MM.1S (cell line): Measurements from ENCODE around the gene RAB27B.

Experiments
- DNase-seq: peaks from one replicate; pipeline ENCODE4 v3.0.0-alpha.2; 2015
- H2AFZ ChIP-seq: fragments of 300-600 bp; sonication (generic); 2 replicates; pipeline ENCODE4 v1.6.0; 2016; ENCODE audit warnings: antibody characterized with exemption, low read length
- H3F3A ChIP-seq: fragments of 300-600 bp; sonication (generic); 2 replicates; pipeline ENCODE4 v1.6.1; 2016; ENCODE audit warnings: mild to moderate bottlenecking, antibody characterized with exemption, low read length, moderate library complexity, mixed read lengths; ENCODE audit not compliant: insufficient read depth
- H3K27ac ChIP-seq: fragments of 300-600 bp; sonication (generic); 2 replicates; pipeline ENCODE4 v1.5.1; 2016; ENCODE audit warnings: mild to moderate bottlenecking, low read length
- H3K27me3 ChIP-seq: fragments of 300-600 bp; sonication (generic); replicated peaks from 2 replicates; pipeline ENCODE4 v1.6.0; 2016; ENCODE audit warnings: low read length; ENCODE audit not compliant: insufficient read depth
- H3K36me3 ChIP-seq: fragments of 300-600 bp; sonication (generic); replicated peaks from 2 replicates; pipeline ENCODE4 v1.6.1; 2016; ENCODE audit warnings: mild to moderate bottlenecking, low read length, mixed read lengths; ENCODE audit not compliant: insufficient read depth
- H3K4me1 ChIP-seq: fragments of 300-600 bp; sonication (generic); 2 replicates; pipeline ENCODE4 v1.6.1; 2016; ENCODE audit warnings: low read length, mixed read lengths
- H3K4me2 ChIP-seq: fragments of 300-600 bp; sonication (generic); 2 replicates; pipeline ENCODE4 v1.6.0; 2016; ENCODE audit warnings: low read depth, low read length
- H3K4me3 ChIP-seq: fragments of 300-600 bp; sonication (generic); 2 replicates; pipeline ENCODE4 v1.5.1; 2016; ENCODE audit warnings: low read length, mixed read lengths
- H3K79me2 ChIP-seq: fragments of 300-600 bp; sonication (generic); 2 replicates; pipeline ENCODE4 v1.6.1; 2016; ENCODE audit warnings: mixed run types, low read length, mixed read lengths
- H3K9ac ChIP-seq: fragments of 300-600 bp; sonication (generic); 2 replicates; pipeline ENCODE4 v1.6.1; 2016; ENCODE audit warnings: low read length, mixed read lengths
- H3K9me2 ChIP-seq: fragments of 300-600 bp; sonication (generic); replicated peaks from 2 replicates; pipeline ENCODE4 v1.6.1; 2016; ENCODE audit warnings: mild to moderate bottlenecking, low read length, mixed read lengths; ENCODE audit not compliant: insufficient read depth
- H3K9me3 ChIP-seq: fragments of 300-600 bp; sonication (generic); replicated peaks from 2 replicates; pipeline ENCODE4 v1.6.1; 2016; ENCODE audit warnings: mild to moderate bottlenecking, low read length, mixed read lengths; ENCODE audit not compliant: insufficient read depth
- H4K20me1 ChIP-seq: fragments of 300-600 bp; sonication (generic); 2 replicates; pipeline ENCODE4 v1.6.1; 2016; ENCODE audit warnings: mild to moderate bottlenecking, low read length, moderate library complexity, mixed read lengths; ENCODE audit not compliant: insufficient read depth
- CTCF ChIP-seq: fragments of 300-600 bp; sonication (generic); IDR thresholded peaks from 2 replicates; pipeline ENCODE4 v1.5.1; 2016; ENCODE audit warnings: antibody characterized with exemption, low read length, mixed read lengths
- EZH2 ChIP-seq: fragments of 300-600 bp; sonication (generic); optimal IDR thresholded peaks from 2 replicates; pipeline ENCODE3; 2017; ENCODE audit warnings: low read depth, mild to moderate bottlenecking, antibody characterized with exemption, low read length, mixed read lengths
- EZH2phosphoT487 ChIP-seq: fragments of 300-600 bp; sonication (generic); IDR thresholded peaks from 2 replicates; pipeline ENCODE4 v1.6.1; 2018; ENCODE audit warnings: antibody characterized with exemption, low read length

RAB27B gene

GRCh38 chr18:54859667-54860421 is 31.6 kb downstream of the RAB27B start:
- H3K36me3 ChIP-seq: no peaks in the 10 kb centered on the region
- no peak overlapping the region for H2AFZ ChIP-seq
- no peak overlapping the region for H3K4me3 ChIP-seq
- no peak overlapping the region for H3K27ac ChIP-seq
- no peaks in the 10 kb centered on the region for H4K20me1 ChIP-seq
- no peaks in the 10 kb centered on the region for H3K9me3 ChIP-seq
- H3K4me1 ChIP-seq: no peaks in the 10 kb centered on the region
- no peak for TF ChIP-seq EZH2phosphoT487
- DNase-seq: no peak
- no peaks in the 10 kb centered on the region for H3F3A ChIP-seq
- H3K79me2 ChIP-seq: no peaks in the 10 kb centered on the region
- H3K9ac ChIP-seq: no peak overlapping the region
- no peaks in the 10 kb centered on the region for H3K27me3 ChIP-seq
- H3K9me2 ChIP-seq: no peaks in the 10 kb centered on the region
- no peak overlapping the region for H3K4me2 ChIP-seq

GRCh38 chr18:54860941-54861340 is 32.7 kb downstream of the RAB27B start:
- no peaks in the 10 kb centered on the region for H3K27me3 ChIP-seq
- H3K9me3 ChIP-seq: no peaks in the 10 kb centered on the region
- H3K4me3 ChIP-seq: no peak overlapping the region
- H3K4me1 ChIP-seq: no peaks in the 10 kb centered on the region
- no peak overlapping the region for H3K4me2 ChIP-seq
- H3K9ac ChIP-seq: no peak overlapping the region
- no peak overlapping the region for H2AFZ ChIP-seq
- H3K9me2 ChIP-seq: no peaks in the 10 kb centered on the region
- H3K27ac ChIP-seq: no peak overlapping the region
- no peaks in the 10 kb centered on the region for H3K36me3 ChIP-seq
- no peak for DNase-seq
- no peaks in the 10 kb centered on the region for H4K20me1 ChIP-seq
- H3F3A ChIP-seq: no peaks in the 10 kb centered on the region
- TF ChIP-seq EZH2phosphoT487 (no peak), EZH2 (no peak), CTCF (no peak)
- no peaks in the 10 kb centered on the region for H3K79me2 ChIP-seq

GRCh38 chr18:54867131-54867530 is 38.9 kb downstream of the RAB27B start:
- Histone ChIP-seq H3K27ac (no peak overlapping the region), H3K9ac (no peak overlapping the region), H3K9me2 (no peaks in the 10 kb centered on the region), H3K36me3 (no peaks in the 10 kb centered on the region), H3K9me3 (no peaks in the 10 kb centered on the region), H2AFZ (no peak overlapping the region), H3F3A (no peaks in the 10 kb centered on the region), H4K20me1 (no peaks in the 10 kb centered on the region), H3K4me2 (no peak overlapping the region), H3K27me3 (no peaks in the 10 kb centered on the region), H3K4me3 (no peak overlapping the region), H3K4me1 (no peaks in the 10 kb centered on the region), H3K79me2 (no peaks in the 10 kb centered on the region)
- TF ChIP-seq EZH2 (no peak), EZH2phosphoT487 (no peak), CTCF (no peak)
- no peak for DNase-seq

GRCh38 chr18:54871231-54871630 is 43.0 kb downstream of the RAB27B start:
- no peak overlapping the region for H3K4me3 ChIP-seq
- no peaks in the 10 kb centered on the region for H4K20me1 ChIP-seq
- no peaks in the 10 kb centered on the region for H3K79me2 ChIP-seq
- H3K4me1 ChIP-seq: no peaks in the 10 kb centered on the region
- no peak for DNase-seq
- TF ChIP-seq CTCF: no peak
- H2AFZ ChIP-seq: no peak overlapping the region
- H3K9ac ChIP-seq: no peak overlapping the region
- H3K9me2 ChIP-seq: no peaks in the 10 kb centered on the region
- no peak overlapping the region for H3K4me2 ChIP-seq
- H3K9me3 ChIP-seq: no peaks in the 10 kb centered on the region
- H3K27ac ChIP-seq: no peak overlapping the region
- H3K27me3 ChIP-seq: no peaks in the 10 kb centered on the region
- no peaks in the 10 kb centered on the region for H3K36me3 ChIP-seq
- H3F3A ChIP-seq: no peaks in the 10 kb centered on the region
